IMR-90 (cell line): Measurements from ENCODE around the gene HMX1. TPM values are rescaled to one million over a fixed set of nuclear protein-coding genes. Genes with fewer than 3 reads are reported as not detected.
A peak's percentile ranks its signal among the peaks of the same experiment; 100 is the strongest.

Source experiments
- ATAC-seq: fragments of 200-7000 bp; cut with Tn5 transposase; 2 replicates; pipeline ENCODE4 v1.9.1; 2020; ENCODE audit warnings: low read depth, mild to moderate bottlenecking, moderate library complexity
- BruUV-seq: library from RNA; stranded (reverse); fragments of 400-500 nt; replicated peaks from 2 replicates; lab custom pipeline; 2021; lab: Mats Ljungman, UMichigan
- CTCF ChIA-PET: fragments of 300-600 bp; formaldehyde crosslinking; extraction: SDS; loops from one replicate; lab custom pipeline; 2021; ENCODE audit warnings: antibody characterized with exemption; lab: Yijun Ruan, JAX
- POLR2A ChIA-PET: fragments of 300-600 bp; sonication (Branson Sonifier 250); formaldehyde crosslinking; loops from one replicate; lab custom pipeline; 2022; ENCODE audit warnings: antibody characterized with exemption; ENCODE audit not compliant: unreplicated experiment; lab: Charles Lee
- DNase-seq: peaks from one replicate; pipeline ENCODE4 v3.0.0; 2013
- H2AFZ ChIP-seq: replicated peaks from 2 replicates; pipeline ENCODE3; 2013; ENCODE audit warnings: low read length, mild to moderate bottlenecking; ENCODE audit not compliant: poor library complexity
- H2AK5ac ChIP-seq: 2 replicates; pipeline ENCODE4 v1.6.1; 2013; ENCODE audit warnings: low read depth, low read length, inconsistent platforms
- H2AK9ac ChIP-seq: replicated peaks from 2 replicates; pipeline ENCODE3; 2013; ENCODE audit warnings: mild to moderate bottlenecking, low read depth, low read length, moderate library complexity; ENCODE audit not compliant: poor library complexity
- H2BK120ac ChIP-seq: 2 replicates; pipeline ENCODE4 v1.6.1; 2013; ENCODE audit warnings: low read depth, low read length, inconsistent platforms
- H2BK15ac ChIP-seq: 3 replicates; pipeline ENCODE4 v1.6.1; 2013; ENCODE audit warnings: low read depth, low read length, inconsistent platforms
- H2BK20ac ChIP-seq: 2 replicates; pipeline ENCODE4 v1.6.1; 2013; ENCODE audit warnings: low read depth, mild to moderate bottlenecking, inconsistent platforms, low read length, moderate library complexity
- H2BK5ac ChIP-seq: 2 replicates; pipeline ENCODE4 v1.6.1; 2013; ENCODE audit warnings: mild to moderate bottlenecking, low read depth, low read length, inconsistent platforms; ENCODE audit not compliant: poor library complexity, severe bottlenecking
- H3K14ac ChIP-seq: replicated peaks from 2 replicates; pipeline ENCODE4 v1.6.1; 2013; ENCODE audit warnings: low read depth, low read length, inconsistent platforms
- H3K18ac ChIP-seq: 2 replicates; pipeline ENCODE4 v1.6.1; 2013; ENCODE audit warnings: low read depth, low read length, control low read depth
- H3K23ac ChIP-seq: 2 replicates; pipeline ENCODE4 v1.6.1; 2013; ENCODE audit warnings: low read depth, low read length, inconsistent platforms
- H3K27ac ChIP-seq: 2 replicates; pipeline ENCODE4 v1.5.1; 2013; ENCODE audit warnings: mild to moderate bottlenecking, control low read depth, low read length; ENCODE audit not compliant: insufficient read depth
- H3K27me3 ChIP-seq: 2 replicates; pipeline ENCODE4 v1.6.1; 2013; ENCODE audit warnings: low read length; ENCODE audit not compliant: control insufficient read depth, insufficient read depth
- H3K36me3 ChIP-seq: 2 replicates; pipeline ENCODE4 v1.6.1; 2013; ENCODE audit warnings: low read length, mixed read lengths; ENCODE audit not compliant: control insufficient read depth, insufficient read depth
- H3K4ac ChIP-seq: 2 replicates; pipeline ENCODE4 v1.6.1; 2013; ENCODE audit warnings: low read depth, low read length, inconsistent platforms
- H3K4me1 ChIP-seq: 2 replicates; pipeline ENCODE4 v1.6.1; 2013; ENCODE audit warnings: low read length, mixed read lengths; ENCODE audit not compliant: control insufficient read depth, insufficient read depth
- H3K4me2 ChIP-seq: 2 replicates; pipeline ENCODE4 v1.6.1; 2013; ENCODE audit warnings: low read depth, mild to moderate bottlenecking, control low read depth, low read length, moderate library complexity
- H3K4me3 ChIP-seq: 2 replicates; pipeline ENCODE4 v1.5.1; 2013; ENCODE audit warnings: low read depth, mild to moderate bottlenecking, control low read depth, low read length, moderate library complexity; ENCODE audit not compliant: insufficient read depth
- H3K56ac ChIP-seq: 2 replicates; pipeline ENCODE4 v1.6.1; 2013; ENCODE audit warnings: low read length, inconsistent platforms; ENCODE audit not compliant: insufficient read depth; ENCODE audit errors: extremely low read depth
- H3K79me1 ChIP-seq, 2 experiments: 2 replicates each; pipeline ENCODE4 v1.6.1; 2013; ENCODE audit warnings: low read length in 2 of 2, inconsistent platforms in 1 of 2, low read depth in 1 of 2
- H3K9ac ChIP-seq: 2 replicates; pipeline ENCODE4 v1.6.1; 2013; ENCODE audit warnings: low read depth, low read length, control low read depth
- H3K9me1 ChIP-seq: 2 replicates; pipeline ENCODE4 v1.6.1; 2013; ENCODE audit warnings: low read length, inconsistent platforms; ENCODE audit not compliant: insufficient read depth
- H3K9me3 ChIP-seq: 2 replicates; pipeline ENCODE4 v1.6.1; 2013; ENCODE audit warnings: low read length; ENCODE audit not compliant: control insufficient read depth, insufficient read depth
- H4K20me1 ChIP-seq: 2 replicates; pipeline ENCODE4 v1.6.1; 2013; ENCODE audit warnings: low read length, inconsistent platforms; ENCODE audit not compliant: insufficient read depth
- H4K5ac ChIP-seq: 2 replicates; pipeline ENCODE4 v1.6.1; 2013; ENCODE audit warnings: mild to moderate bottlenecking, low read depth, low read length, control low read depth
- H4K8ac ChIP-seq, 2 experiments: 2 replicates each; pipeline ENCODE4 v1.6.1; 2013; ENCODE audit warnings: low read depth in 2 of 2, low read length in 2 of 2, control low read depth in 1 of 2, inconsistent platforms in 1 of 2
- H4K91ac ChIP-seq: 2 replicates; pipeline ENCODE4 v1.6.1; 2013; ENCODE audit warnings: low read depth, low read length, inconsistent platforms; ENCODE audit not compliant: insufficient read depth
- CHD1 ChIP-seq: IDR thresholded peaks from 2 replicates; pipeline ENCODE4 v1.6.1; 2012; ENCODE audit warnings: low read depth, low read length, improper control_type of control experiment
- MAZ ChIP-seq: IDR thresholded peaks from 2 replicates; pipeline ENCODE4 v1.6.1; 2012; ENCODE audit warnings: low read depth, mild to moderate bottlenecking, low read length, improper control_type of control experiment, moderate library complexity, borderline replicate concordance
- MXI1 ChIP-seq: IDR thresholded peaks from 2 replicates; pipeline ENCODE4 v1.6.1; 2012; ENCODE audit warnings: low read depth, mild to moderate bottlenecking, low read length, moderate library complexity, borderline replicate concordance
- RFX5 ChIP-seq: IDR thresholded peaks from 2 replicates; pipeline ENCODE4 v1.8.0; 2012; ENCODE audit warnings: low read depth, mild to moderate bottlenecking, low read length, moderate library complexity
- SMC3 ChIP-seq: fragments of 150-350 bp; IDR thresholded peaks from 2 replicates; pipeline ENCODE4 v1.6.1; 2016; ENCODE audit warnings: low read depth, mild to moderate bottlenecking, antibody characterized with exemption, low read length, moderate library complexity
- WGBS, 2 experiments: methylation state at CpG; one replicate each; pipeline versions ENCODE4 v1.1.5 to v1.1.7; 2013; ENCODE audit warnings: missing lambda C conversion rate in 2 of 2; ENCODE audit not compliant: insufficient read length in 1 of 2; ENCODE audit errors: extremely low coverage in 2 of 2; 5-methylcytosine and 5-hydroxymethylcytosine counted together
- dilution Hi-C: fragments of 300-500 bp; cut with HindIII; formaldehyde crosslinking; loops from one replicate; pipeline ENCODE4 v1.14.3; 2018; ENCODE audit warnings: low sequenced_read_pairs; ENCODE audit not compliant: unreplicated experiment
- in situ Hi-C: fragments of 300-500 bp; cut with MboI; formaldehyde crosslinking; loops from 3 replicates; pipeline ENCODE4 v1.14.3; 2019; ENCODE audit warnings: low sequenced_read_pairs, inconsistent platforms, mixed read lengths
- intact Hi-C: fragments of 100-400 bp; cut with micrococcal nuclease; formaldehyde crosslinking; loops from 2 replicates; pipeline ENCODE4 v1.10.0; 2022
- polyA plus RNA-seq, 3 experiments: library from polyadenylated mRNA; depleted of rRNA; stranded (reverse); fragments of >200 nt; gene quantifications; 2 replicates each; pipeline ENCODE4 v1.2.3, GENCODE V29; 2012; ENCODE audit warnings: low replicate concordance in 1 of 3
- total RNA-seq: library from RNA; depleted of rRNA; stranded (reverse); fragments of >200 nt; gene quantifications from 2 replicates; pipeline ENCODE4 v1.2.3, GENCODE V29; 2012
- TF ChIP-seq, protein P1 (sequence below): fragments of 150-350 bp; IDR thresholded peaks from 2 replicates; pipeline ENCODE4 v1.6.1; 2017; ENCODE audit warnings: mild to moderate bottlenecking, antibody characterized with exemption, low read length, low read depth

Gene HMX1
- total and polyA plus RNA-seq, 2 of the 4 experiments (the other 2 are of a cell fraction): not detected

GRCh38 chr4:8862800-8863685 lies 8.6 kb downstream of the HMX1 start:
- intact Hi-C loops (no loop called here), in situ Hi-C loops (no loop called here), dilution Hi-C loops (no loop called here)
- no peak for ATAC-seq
- WGBS, 2 experiments: 1% methylated on average over 15 of the region's 41 CpGs; no CpG with 5 or more reads in 1 of the 2 experiments
- Histone ChIP-seq H4K8ac (no peak overlapping the region), H3K36me3 (no peaks in the 10 kb centered on the region), H2AFZ (peak overlapping the region; percentile 63), H3K18ac (no peak overlapping the region), H3K27ac (no peak overlapping the region), H4K91ac (no peak overlapping the region), H4K20me1 (no peaks in the 10 kb centered on the region), H2BK20ac (no peak overlapping the region), H2AK5ac (no peak overlapping the region), H3K56ac (no peak overlapping the region), H2BK120ac (no peak overlapping the region), H2BK5ac (no peak overlapping the region), H3K9me1 (no peaks in the 10 kb centered on the region), H3K9me3 (no peaks in the 10 kb centered on the region), H3K4me1 (no peaks in the 10 kb centered on the region), H3K14ac (no peak overlapping the region), H2BK15ac (no peak overlapping the region), H3K23ac (no peak overlapping the region), H3K4me3 (no peak overlapping the region), H3K79me1 (no peaks in the 10 kb centered on the region), H4K5ac (no peak overlapping the region), H3K27me3 (peaks cover 82% of the 10 kb centered on the region), H3K9ac (no peak overlapping the region), H2AK9ac (no peak overlapping the region), H3K4me2 (no peak overlapping the region), H3K4ac (no peak overlapping the region)
- ChIA-PET CTCF (interaction anchor here (0.6 kb wide), 1 partner anchor 886 kb away, joined by 5 read pairs; no protein-coding TSS in a partner anchor), POLR2A (no interaction called here)
- DNase-seq: no peak
- BruUV-seq: no TSS peak
- TF ChIP-seq MAZ (no peak), SMC3 (no peak), RFX5 (no peak), CHD1 (no peak), MXI1 (no peak)
- TF ChIP-seq, protein P1, sequence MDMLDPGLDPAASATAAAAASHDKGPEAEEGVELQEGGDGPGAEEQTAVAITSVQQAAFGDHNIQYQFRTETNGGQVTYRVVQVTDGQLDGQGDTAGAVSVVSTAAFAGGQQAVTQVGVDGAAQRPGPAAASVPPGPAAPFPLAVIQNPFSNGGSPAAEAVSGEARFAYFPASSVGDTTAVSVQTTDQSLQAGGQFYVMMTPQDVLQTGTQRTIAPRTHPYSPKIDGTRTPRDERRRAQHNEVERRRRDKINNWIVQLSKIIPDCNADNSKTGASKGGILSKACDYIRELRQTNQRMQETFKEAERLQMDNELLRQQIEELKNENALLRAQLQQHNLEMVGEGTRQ: no peak
